A549 (cell line): ENCODE data around the gene SETBP1.

Source experiments
- CHD2 ChIP-seq: fragments of 150-350 bp; IDR thresholded peaks from 2 replicates; pipeline ENCODE4 v1.6.1; 2014; ENCODE audit warnings: low read length; ENCODE audit not compliant: partially characterized antibody
- CTCF ChIP-seq: fragments of >200 bp; sonication (Bioruptor Twin); formaldehyde crosslinking; IDR thresholded peaks from 3 replicates; pipeline ENCODE4 v1.5.1; 2016
- EP300 ChIP-seq, 2 experiments: fragments of >200 bp; sonication (Bioruptor Twin); formaldehyde crosslinking; IDR thresholded peaks; 2 replicates in 1 of 2; 3 replicates in 1 of 2; pipeline ENCODE4 v1.6.1; 2016 to 2017
- JUN ChIP-seq, 2 experiments: fragments of >200 bp; sonication (Bioruptor Twin); formaldehyde crosslinking; IDR thresholded peaks; 2 replicates in 1 of 2; 3 replicates in 1 of 2; pipeline ENCODE4 v1.6.1; 2016 to 2017
- POLR2A ChIP-seq: IDR thresholded peaks from 2 replicates; pipeline ENCODE4 v1.6.1; 2012; ENCODE audit warnings: mild to moderate bottlenecking, low read length
- TF ChIP-seq, protein P1 (sequence below): IDR thresholded peaks from 2 replicates; pipeline ENCODE4 v1.6.1; 2012

DNA sequence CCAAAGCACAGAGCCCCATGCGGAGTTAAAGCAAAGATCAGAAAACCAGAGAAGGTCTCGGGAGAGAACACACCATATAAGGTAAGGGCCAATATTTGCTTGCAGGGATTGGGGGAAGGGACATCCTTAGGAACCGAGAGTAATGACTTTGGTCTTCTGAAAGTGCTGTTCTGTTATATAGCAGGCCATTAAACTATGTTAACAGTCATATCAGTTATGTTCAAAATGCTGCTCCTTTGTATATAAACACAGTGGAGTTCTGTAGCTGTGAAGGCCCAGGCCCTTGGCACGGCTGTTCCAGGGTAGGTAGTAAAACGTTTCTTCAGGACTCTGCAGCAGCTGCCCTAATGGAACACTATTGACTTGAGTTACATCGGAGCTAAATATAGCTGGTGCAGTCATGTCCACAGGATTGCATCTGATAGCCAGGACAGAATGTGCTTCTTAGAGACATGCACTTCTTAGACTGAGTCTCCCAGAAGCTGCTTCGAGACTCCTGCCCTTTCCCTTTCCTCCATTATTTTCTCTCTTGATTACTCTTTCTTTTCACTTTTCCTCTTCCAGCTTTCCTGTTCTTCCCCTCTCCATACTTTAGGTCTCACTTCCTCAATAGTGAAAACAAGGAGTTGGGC, 122.4 kb downstream of the SETBP1 start:
- TF ChIP-seq CHD2: no peak
- no peak for TF ChIP-seq EP300 (IDR thresholded peaks at IDR 0.05)
- no peak for TF ChIP-seq POLR2A
- no peak for TF ChIP-seq CTCF
- TF ChIP-seq JUN (IDR thresholded peaks at IDR 0.05): no peak
- TF ChIP-seq, protein P1, sequence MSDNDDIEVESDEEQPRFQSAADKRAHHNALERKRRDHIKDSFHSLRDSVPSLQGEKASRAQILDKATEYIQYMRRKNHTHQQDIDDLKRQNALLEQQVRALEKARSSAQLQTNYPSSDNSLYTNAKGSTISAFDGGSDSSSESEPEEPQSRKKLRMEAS: no peak
